Measurements from ENCODE around the gene HSPB9.
A peak's percentile ranks its signal among the peaks of the same experiment; 100 is the strongest.

Gene HSPB9

GRCh38 chr17:42146911-42147607 is 24.5 kb downstream of the HSPB9 start:
- DNase-seq, result no peak

GRCh38 chr17:42153919-42154742 is 31.5 kb downstream of the HSPB9 start:
- no peak for DNase-seq

- DNase-seq, result no peak
These were observed 33.0 kb downstream of the HSPB9 start for GRCh38 chr17:42155614-42156045.

GRCh38 chr17:42159796-42160530 is 37.4 kb downstream of the HSPB9 start:
- DNase-seq, result no peak

- no peak for DNase-seq
These were observed 37.9 kb downstream of the HSPB9 start for GRCh38 chr17:42160531-42160910.

- peak; percentile 4 for DNase-seq
These were observed 40.5 kb downstream of the HSPB9 start for GRCh38 chr17:42163113-42163512.

GRCh38 chr17:42163696-42164407 is 41.2 kb downstream of the HSPB9 start:
- DNase-seq, result no peak

GRCh38 chr17:42165751-42166150 is 43.1 kb downstream of the HSPB9 start:
- no peak for DNase-seq

- DNase-seq, result no peak
These were observed 43.7 kb downstream of the HSPB9 start for GRCh38 chr17:42166196-42166763.

GRCh38 chr17:42167807-42168206 is 45.2 kb downstream of the HSPB9 start:
- DNase-seq, result no peak

GRCh38 chr17:42169351-42169750 is 46.7 kb downstream of the HSPB9 start:
- DNase-seq, result no peak

GRCh38 chr17:42171831-42172230 is 49.2 kb downstream of the HSPB9 start:
- no peak for DNase-seq

All from KG1 (cell line).